Stimulated activated CD4-positive, alpha-beta T cell treated with anti-CD3 and anti-CD28 coated beads, Interleukin-12 subunit alpha, Interleukin-12 subunit beta, amount 100 ng/mL, for 4 hours (primary cell): ENCODE data around the gene ANKRD33B.

ENCODE experiments used
- DNase-seq: peaks from one replicate; pipeline ENCODE4 v3.0.0-alpha.2; 2020

The ANKRD33B gene

DNA sequence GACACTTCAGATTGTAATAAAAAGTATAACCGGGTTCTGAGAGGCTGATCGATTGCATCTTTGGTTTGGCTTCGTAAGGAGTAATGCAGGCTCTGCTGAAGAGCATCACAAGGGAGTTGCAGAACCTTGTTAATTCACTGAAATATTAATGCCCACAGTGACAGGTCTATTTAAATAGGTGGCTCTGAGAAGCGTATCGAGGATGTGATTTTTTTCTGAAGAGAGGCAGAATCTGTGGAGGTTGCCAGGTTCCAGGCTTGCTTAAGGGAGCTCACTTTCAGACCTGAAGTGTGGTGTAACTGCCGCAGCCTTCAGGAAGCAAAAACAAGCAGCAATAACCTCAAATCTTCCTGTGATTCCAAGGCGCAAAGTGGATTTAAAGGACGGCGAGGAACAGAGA is 80.3 kb downstream of the ANKRD33B start:
- no peak for DNase-seq

DNA sequence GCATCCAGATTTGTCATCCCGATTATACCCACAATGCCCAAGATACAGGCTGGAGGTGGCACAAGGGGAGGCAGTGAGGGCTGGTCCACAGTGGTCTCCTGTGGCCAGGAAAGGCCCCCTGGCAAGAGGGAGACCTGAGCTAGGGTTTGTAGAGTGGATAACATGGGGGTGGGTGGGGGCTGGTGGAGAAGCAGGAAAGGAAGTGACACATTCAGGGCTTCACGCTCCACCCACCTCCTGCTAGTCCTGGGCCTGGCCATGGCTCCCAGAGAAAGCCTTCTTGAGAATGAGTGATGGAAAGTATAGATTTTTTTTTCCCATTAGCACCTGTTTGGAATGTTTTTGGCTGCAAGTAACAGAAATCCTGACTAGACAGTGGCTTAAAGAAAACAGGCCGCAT is 81.3 kb downstream of the ANKRD33B start:
- no peak for DNase-seq

DNA sequence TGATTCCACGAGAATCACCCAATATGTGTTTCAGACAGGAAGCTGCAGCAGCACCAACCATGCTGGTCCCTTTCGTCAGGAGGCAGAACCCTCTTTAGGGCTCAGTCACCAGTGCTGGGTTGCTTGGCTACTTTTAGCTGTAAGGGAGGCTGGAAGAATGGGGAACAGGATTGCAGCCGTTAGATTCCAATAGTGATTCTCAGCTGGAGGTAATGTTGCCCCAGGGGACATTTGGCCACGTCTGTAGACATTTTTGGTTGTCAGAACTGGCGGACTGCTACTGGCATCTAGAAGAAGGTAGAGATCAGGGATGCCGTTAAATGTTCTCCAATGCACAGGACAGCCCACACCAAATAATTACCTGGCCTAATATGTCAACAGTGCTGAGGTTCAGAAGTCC is 81.8 kb downstream of the ANKRD33B start:
- DNase-seq: no peak

DNA sequence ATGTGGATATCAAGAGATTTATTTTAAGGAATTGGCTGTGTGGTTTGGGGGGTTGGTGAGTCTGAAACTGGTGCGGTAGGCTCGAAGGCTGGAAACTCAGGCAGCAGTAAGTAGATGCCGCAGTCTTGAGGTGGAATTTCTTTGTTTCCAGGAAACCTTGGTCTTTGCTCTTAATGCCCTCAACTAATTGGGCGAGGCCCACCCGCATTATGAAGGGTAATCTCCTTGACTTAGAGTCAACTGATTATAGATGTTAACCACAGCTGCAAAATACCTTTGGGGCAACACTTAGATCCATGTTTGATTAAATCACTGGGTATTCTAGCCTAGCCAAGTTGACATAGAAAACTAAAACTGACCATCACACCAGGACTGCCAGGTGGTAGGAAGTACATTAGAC is 83.8 kb downstream of the ANKRD33B start:
- DNase-seq: no peak

DNA sequence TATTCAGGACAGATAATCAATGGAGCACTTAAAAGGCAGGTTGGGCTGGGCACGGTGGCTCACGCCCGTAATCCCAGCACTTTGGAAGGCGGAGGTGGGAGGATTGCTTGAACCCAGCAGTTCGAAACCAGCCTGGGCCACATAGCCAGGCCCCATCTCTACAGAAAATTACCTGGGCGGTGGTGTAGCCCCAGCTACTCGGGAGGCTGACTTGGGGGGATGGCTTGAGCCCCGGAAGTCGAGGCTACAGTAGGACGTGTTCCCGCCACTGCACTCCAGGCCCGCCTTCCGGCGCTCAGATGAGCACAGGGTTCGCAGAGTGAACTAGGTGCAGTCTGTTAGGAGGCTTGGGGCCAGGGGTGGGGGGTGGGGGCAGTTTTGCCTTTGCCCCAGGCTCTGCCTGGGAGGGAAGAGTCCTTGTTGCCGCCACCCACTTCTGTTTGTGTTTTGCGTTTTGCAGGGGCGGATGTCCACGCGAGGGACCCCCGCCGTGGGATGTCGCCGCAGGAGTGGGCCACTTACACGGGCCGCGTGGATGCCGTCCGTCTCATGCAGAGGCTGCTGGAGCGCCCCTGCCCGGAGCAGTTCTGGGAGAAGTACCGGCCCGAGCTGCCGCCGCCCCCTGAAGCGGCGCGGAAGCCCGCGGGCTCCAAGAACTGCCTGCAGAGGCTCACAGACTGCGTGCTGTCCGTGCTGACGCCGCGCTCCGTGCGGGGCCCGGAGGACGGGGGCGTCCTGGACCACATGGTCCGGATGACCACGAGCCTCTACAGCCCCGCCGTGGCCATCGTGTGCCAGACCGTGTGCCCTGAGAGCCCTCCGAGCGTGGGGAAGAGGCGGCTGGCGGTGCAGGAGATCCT is 85.2 kb downstream of the ANKRD33B start:
- DNase-seq: no peak

DNA sequence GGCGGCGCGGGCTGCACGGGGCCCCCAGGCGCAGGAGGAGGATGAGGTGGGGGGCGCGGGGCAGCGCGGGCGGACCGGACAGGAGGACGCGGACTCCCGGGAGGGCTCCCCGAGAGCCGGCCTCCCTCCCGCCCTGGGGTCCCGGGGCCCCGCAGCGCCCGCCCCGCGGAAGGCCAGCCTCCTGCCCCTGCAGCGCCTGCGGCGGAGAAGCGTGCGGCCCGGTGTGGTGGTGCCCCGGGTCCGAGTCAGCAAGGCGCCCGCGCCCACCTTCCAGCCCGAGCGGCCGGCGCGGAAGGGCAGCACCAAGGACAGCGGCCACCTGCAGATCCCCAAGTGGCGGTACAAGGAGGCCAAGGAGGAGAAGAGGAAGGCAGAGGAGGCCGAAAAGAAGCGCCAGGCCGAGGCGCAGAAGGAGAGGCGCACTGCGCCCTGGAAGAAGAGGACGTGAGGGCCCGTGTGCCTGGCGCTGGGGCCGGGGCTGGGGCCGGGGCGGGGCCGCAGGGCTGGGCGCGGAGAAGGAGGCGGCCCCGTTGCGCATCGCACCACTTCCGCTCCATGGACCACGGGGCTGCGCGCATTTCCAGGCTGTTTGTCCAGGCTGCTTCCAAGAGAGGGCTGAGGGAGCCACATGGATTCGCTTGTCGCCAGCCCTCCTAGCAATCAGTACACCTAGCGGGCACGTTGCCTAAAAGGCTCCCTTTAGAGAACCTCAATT is 86.0 kb downstream of the ANKRD33B start:
- no peak for DNase-seq

DNA sequence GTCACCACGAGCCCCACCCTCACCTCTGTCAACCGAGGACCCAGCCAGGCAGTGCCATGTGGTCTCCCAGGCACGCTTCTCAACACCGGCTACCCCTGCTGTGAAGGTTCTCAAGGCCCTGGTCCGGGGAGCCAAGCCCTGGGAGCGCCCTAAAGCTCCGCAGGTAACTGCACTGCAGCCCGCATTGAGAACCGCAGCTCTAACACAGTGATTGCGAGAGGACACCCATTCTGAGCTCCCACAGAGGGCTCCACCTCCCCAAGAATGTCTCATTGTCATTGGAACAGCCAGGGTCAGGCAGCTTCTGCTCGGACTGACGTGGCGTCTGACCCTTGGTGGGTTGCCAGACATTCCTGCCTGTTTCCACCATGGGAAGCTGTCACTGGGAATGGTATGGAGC is 88.3 kb downstream of the ANKRD33B start:
- no peak for DNase-seq

DNA sequence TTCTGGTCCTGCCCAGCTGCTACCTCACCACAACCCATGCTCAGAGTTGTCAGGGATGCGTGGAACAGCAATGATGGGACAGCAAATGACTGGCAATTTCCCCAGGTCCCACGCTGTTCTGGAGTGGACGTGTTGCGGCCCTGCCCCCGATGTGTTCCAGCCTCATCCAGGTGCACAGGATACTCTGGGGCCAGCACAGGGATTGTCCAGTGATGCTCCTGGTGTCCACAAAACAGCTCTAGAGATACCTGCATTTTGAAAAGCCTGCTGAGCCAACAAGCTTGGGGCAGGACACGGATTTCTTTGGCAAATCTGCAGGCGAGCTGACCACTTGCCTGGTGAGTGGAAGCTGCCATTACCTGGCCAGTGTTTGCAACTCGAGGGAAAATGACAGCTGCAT is 88.7 kb downstream of the ANKRD33B start:
- DNase-seq: no peak

DNA sequence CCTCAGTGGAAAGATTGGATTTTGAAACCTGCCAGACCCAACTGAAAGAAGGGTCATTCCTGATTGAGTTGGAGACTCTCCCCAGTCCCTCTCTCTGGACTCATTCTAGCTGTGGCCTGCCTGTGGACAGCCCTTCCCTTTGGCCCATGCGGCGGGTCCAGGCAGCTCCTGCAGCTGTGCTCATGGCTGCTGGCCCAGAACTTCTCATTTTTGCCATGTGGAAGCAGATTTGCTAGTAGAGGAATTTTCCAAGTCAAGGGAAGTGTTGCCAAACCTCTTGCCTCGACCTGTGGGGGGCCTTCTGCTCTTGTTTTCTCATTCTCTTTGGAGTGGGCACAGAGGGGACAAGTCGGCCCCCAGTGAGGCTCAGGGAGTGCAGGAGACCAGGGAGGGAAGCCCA is 89.2 kb downstream of the ANKRD33B start:
- no peak for DNase-seq

DNA sequence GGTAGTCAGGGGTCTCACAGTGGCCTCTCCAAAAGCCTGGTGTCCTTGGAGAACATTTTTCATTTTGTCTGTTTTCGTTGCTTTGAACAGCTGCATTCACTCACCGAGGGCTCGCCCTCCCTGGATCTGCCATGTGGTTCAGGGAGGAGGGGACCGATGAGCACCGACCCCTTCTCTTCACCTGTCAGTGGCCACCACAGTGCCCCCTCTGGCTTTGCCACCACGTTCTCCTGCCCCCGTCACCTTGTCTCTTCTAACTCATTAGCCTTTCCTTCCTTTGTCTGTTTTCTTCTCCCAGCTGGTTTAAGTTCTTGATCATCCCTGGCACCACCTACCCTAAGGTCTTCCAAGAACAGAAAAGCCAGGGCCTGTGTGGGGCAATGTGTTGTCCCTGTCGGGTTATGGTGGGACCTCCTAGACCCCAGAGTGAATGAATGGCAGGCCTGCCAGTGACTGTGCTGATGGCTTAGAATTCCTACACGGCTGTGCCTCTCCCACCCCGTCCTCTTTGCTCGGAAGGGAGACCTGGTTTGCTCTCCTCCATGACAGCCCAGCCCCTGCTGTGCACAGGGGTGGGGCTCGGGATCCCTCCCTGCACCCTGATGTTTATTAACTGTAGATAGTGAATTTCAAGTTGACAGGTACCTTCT is 90.0 kb downstream of the ANKRD33B start:
- no peak for DNase-seq

DNA sequence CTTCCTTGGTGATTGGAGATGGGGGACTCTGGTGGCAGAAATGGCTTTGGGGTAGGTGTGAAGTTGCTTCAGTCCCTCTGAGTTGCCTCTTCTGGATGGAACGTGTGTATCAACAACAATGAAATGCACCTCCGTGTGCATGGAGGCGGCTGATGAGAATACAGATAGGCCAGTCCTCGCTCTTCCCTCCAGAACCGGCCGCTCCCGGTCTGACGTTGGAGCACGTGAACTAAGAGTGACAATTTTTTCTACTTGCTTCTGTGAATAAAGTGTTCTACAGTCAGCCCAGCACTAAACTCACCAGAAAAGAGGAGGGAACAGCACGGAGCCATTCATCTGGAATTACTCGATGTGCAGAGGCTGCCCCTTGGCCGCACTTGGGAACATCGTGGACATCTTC is 90.7 kb downstream of the ANKRD33B start:
- no peak for DNase-seq

DNA sequence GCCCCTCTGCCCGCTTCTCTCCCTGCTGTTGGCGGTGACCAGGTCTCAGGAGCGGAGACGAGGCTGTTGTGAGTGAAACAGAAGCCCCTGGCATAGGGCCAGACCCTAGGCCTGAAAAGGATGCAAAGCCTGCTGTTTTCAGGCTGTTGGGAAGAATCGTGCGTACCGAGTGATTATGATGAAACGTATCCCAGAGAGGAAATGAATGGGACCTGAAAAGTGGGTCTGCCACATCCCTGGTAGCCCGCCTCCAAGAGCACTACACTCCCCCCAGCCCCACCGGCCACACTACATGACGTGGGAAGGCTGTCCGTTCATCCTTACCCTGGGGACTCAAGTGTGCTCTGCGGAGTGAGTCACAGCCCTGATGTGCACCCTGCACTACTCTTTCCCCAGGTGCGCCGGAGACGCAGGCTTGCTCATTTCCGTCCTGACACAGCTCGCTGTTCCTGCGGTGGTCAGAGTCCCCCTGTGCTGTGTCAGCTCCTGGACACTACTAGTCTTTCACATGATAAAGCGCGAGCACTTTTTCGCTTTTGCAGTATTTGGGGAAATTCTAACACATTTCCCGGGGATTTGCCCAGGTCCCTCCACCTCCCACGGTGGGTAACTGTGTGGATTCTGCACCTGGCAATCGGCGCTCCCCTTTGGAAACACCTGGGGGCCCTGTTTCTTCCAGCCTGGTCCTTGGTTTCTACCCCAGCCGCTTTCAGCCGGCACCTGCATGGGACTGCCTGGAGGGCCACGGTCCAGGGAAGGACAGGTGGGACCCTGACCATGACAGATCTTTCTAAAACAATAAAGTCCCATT is 91.5 kb downstream of the ANKRD33B start:
- no peak for DNase-seq

DNA sequence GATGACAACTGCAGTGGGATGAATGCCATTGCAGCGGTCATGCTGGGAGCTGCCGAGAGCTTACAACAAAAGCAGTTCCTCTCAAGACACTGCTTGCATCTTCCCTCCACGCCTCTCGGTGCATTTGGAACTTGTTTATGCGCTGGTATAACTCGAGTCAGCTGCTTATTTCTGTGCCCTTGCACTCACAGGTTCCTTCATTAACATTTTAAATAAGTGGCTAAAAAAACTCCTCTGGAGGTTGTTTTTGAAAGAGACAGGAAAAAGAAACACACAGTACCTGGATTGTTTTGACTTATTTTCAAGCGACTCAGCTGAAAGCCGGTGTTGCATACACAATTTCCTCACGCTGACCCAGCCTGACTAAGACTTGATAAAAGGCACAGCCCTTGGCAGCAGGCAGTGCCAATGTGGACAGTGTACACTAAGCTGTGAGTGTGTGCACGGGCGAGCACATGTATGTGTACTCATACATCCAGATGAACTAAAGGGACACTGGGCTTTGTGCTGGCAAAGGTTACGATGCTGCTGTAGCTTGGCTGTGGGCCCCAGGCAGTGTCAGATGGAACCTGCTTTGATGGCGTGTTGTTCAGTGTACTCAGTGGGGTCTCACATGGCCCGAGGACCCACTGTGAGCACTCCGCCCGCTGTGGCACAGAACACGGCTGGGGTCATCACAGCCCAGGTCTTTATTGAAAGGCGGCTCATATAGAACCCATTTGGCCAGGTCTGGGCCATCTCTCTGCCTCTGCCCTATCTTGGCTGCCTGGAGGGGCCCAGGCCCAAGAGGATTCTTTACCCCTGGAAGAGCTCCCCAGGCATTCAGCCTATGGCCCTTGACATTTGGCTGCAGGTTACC is 92.3 kb downstream of the ANKRD33B start:
- no peak for DNase-seq

DNA sequence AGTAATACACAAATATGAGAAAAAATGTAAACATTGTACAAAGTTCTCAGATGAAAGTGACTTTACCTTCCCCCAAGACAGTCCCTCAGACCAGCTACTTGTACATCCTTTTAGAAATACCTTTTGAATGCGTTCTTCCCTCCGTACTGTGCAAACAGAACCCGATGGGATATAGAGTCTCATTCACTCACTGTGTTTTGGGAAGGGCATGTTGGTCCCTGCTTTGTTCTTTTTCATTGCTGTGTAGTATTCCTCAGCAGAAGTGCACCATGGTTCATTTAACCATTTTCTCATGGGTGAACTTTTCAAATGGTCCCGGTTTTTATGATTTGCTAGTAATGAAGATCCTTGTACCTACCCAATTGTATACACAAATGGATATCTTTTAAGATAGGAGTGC is 94.4 kb downstream of the ANKRD33B start:
- no peak for DNase-seq

DNA sequence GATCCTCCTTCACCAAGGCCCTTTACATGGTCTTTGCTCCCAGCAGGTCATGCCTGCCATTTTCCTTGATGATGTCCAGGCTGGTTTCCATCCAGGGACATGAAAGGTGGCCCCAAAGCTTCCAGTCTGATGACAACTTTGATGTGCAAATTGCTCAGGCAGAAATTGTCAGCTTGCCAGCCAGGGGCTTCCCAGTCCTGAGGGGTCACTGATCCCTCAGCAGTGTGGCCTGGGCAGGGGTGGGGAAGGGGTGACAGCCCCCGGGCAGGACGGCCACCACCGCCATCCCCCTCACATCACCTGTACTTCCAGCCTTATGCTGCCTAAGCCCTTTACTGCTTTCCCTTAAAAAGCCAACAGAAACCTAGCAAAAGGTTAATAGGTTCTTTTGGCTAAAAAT is 96.3 kb downstream of the ANKRD33B start:
- no peak for DNase-seq

DNA sequence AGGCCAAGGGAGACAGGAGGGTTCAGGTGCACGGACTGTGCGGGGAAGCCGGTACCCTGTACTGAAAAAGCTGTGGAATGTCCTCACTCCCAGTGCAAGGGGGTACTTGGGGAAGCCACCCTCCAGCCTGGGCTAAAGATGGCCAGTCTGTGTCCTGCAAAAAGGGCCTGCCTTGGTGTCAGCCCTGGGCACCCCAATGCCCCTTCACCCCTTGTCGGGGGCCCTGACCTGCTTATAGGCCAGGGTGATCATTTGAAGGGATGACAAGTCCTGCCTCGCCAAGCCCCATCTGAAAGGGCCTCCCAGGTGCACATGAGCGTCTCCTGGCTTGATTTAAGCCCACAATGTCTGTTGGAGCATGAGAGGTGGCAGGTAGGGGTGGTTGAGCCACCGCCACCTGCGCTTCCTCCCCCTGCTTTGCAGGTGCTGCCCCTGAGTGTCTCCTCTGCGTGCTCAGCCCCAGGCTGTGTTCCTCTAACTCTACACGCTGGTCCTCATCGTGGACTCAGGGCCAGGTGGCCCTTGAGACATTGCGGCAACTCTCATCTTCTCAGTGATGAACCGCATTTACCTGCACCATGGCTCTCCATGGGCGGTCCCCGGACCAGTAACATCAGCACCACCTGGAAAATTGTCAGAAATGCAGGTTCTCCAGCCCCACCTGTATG is 97.0 kb downstream of the ANKRD33B start:
- DNase-seq: no peak

DNA sequence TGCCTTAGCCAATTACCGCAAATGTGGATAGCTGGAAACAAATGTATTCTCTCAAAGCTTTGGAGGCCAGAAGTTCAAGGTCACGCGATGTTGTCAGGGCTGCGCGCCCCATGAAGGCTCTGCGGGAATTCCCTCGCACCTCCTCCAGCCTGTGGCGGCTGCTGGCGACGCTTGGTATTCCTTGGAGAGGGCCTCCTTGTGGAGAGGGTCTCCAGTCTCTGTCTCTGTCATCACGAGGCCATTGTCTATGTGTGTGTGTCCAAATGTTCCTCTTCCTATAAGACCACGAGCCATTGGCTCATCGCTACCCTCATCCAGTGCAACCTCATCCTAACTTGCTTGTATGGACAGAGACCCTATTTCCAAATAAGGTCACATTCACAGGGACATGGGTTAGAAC is 97.5 kb downstream of the ANKRD33B start:
- no peak for DNase-seq

DNA sequence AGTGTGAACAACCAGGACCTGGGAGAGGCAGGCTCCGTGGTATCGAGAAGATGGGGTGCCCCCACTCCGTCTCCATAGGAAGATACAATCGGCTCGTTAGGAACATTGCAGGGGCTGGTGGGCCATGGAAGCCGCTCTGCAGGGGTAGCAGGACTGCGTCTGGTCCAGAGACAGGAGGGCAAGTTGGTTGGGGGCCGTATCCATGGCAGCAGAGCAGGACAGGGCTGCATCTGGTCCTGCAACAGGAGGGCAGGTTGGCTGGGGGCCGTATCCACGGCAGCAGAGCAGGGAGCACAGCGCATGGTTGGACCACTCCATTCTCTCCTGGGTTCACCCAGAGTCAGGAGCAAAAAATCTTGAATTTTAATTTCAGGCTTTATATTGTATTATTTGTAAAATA is 98.2 kb downstream of the ANKRD33B start:
- DNase-seq: no peak

DNA sequence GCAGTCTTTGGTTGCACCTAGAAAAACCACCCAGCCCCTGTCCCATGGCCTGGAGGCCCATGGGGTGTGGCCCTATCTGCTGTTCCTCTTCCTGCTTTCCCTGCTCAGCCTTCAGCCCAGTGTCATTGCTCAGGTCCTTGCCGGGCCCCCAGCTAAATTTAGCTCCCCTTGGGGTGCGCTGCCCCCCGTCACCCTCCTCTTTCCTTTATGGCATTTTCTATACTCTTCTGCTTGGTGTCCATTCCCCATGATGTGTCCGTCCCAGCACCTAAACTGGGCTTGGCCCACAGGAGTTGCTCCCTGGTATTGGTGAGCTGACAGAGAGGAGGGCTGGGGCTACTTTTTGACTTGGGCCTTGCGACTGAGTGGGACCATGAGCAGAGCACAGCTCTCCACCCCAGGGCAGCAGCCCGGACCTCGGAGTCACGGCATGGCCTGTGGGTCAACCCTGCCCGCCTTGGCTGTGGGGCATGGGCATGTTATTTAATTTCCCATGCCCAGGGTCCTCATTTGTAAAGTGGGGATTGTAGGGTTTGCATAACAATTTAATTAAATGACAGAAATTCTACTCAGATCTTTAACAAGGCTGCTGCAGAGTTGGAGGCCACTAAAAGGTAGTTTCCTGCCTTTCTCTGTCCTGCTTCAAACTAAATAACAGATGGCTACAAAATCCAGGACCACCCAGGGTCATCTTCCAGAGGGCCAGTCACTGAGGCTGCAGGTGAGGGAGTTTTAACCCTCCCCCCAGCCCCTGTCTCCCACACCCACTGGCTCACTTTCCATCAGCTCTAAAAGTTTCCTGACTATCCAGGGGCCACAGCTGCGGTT is 99.0 kb downstream of the ANKRD33B start:
- DNase-seq: no peak

DNA sequence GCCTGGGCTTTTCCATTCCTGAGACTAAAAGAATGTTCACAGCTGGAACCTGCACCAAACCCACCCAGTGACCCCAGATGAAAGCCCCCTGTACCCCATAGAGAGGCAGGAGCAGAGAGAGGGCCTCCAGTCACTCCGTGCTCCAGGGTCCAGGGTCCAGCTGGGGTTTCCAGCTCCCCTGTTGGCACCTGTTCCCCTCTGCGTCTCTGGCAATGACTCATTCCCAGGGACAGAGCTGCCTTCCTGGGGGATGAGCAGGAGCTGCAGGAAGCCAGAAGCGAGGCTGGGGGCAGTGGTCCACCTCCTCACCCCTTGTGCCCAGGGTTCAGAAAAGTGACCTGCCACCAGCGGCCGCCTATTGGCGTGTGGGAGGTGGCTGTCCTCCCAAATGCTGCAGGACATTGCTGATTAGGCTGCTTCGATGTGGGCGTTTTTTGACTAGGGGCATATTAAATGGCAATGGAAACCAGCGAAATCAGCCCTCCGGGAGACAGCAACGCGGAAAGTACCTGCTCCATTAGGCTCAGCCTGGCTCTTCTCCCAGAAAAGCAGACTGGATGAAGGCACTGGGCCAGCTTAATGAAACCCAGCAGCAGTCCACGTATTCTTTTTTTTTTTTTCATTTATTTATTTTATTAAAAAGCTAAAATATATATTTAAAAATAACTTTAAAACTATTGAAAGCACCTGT is 99.8 kb downstream of the ANKRD33B start:
- DNase-seq: no peak
